Cardiac atrium fibroblast (primary cell): ENCODE data around the gene CD300H. TPM values are rescaled to one million over a fixed set of nuclear protein-coding genes. Genes with fewer than 3 reads are reported as not detected.

Experiments used
- total RNA-seq: library from RNA; depleted of rRNA; stranded (reverse); fragments of >200 nt; gene quantifications from 2 replicates; pipeline ENCODE4 v1.2.3, GENCODE V29; 2015

CD300H gene
- not detected in 2 replicates for total RNA-seq

DNA sequence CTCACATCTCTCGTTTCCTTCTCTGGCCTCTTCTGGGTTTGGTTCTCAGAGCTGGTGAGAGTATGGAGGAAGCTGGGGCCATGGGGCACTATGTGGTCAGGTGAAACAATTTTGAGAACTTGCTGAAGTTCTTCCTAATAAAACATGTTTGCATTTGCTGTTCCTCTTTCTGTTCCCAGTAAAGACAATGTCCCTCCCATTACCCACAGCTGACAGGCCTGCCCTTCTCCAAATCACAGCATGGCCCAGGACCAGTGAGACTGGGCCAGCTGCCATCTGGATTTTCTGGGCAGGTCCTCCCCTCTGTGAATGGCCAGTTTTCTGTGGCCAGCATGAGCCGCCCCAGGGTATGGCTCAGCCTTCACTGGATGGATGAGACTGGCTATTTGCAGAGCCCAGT, at the start of gene CD300H:
CD300H (minus strand) TSS at position 113 of the 400 bp plus-strand sequence.

DNA sequence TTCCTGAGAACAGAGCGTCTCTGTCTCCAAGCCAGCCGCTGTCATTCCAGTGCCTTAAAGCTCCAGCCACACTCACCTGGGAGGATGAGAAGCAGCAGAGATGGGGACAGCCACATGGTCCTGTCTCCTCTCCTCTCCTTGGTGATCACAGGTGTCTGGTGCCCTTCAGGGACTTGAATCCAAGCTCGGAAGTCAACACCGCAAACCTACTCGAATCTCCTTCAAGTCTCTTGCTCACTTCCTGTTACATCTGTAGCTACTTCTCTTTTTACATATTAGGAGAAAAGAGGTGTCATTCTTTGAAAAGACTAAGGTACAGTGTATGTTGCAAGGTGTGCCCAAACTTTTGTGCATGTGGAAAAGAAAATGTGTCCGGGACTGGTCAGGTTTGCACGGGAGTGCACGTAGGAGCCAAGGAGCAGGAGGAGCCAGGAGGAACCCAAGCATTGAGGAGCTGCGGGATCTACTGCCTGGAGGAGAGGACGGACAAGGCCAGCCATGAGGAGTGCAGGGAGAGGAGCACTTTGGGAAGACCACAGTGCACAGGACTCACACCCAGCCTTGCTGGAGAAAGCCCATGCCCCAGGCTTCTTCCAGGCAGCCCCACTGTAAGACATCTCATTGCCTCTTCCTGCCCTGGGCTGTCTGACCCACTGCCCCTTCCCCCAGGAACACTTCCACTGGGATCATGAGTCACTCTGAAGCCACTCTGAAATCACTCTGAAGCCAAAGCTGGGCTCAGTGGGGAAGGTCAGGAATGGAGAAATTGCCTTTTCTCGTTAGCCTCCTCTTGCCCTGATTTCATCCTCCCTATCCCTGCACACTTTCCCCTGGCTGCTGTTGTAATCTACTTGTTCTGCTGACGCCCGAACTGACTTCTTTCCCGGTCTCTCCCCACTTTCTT, 25.0 kb upstream of the CD300H start, which contains the start of gene CD300LD:
CD300LD (minus strand) TSS at position 197 of the 904 bp plus-strand sequence; CDS start at position 116, 81 bp downstream.

DNA sequence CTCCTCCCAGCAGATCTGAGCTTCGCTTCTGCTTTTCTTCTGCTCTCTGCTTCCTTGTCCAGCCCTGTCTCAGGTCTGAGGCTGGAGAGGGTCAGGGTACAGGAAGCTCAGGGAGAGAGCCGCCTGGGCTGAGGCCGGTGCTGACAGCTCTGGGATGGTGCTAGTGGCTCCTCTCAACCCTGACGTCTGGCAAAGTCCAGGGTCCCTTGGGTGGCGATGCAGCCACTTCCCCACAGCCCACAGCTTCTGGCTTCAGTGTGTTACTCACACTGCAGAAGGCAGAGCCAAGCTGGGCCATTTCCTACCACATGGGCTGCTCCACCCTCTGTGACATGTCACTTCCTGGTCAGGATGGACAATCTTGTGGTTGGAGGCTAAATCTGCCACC, 21.5 kb downstream of the CD300H start, which contains the start of gene CD300C:
CD300C (minus strand) TSS at position 273 of the 388 bp plus-strand sequence. CDS start 333 bp downstream, outside the sequence.

DNA sequence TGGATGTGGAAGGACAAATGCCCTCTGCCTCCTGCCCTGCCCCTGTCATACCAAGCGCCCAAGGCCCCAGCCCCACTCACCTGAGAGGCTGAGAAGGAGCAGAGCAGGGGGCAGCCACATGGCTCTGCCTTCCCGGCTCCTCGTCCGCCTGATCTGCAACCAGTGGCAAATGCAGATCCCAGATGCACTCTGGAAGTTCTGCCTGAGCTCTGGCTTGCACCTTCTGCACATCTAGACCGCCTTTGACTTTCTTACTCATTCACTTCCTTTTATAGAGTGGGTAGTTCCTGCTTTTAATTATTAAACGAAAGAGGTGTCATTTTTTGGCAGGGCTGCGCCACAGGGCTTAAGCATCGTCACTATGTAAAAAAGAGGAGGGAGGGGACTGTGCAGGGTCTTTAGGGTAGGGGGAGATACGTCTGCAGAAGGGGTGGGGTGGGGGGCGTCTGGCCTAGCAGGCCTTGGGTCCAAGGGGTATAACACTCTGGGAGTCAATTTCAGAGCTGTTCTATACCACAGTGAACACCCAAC, 36.0 kb downstream of the CD300H start, which contains the start of gene CD300LB:
CD300LB (minus strand) TSS at position 245 of the 531 bp plus-strand sequence; CDS start at position 120, 125 bp downstream.

Other genes starting within 250 kb of the CD300H start
- 0.97 TPM in 1 of 2 replicates, not detected in the other for gene KIF19, start 241.3 kb downstream of the CD300H start, total RNA-seq
- not detected in 2 replicates for gene BTBD17, start 205.6 kb downstream of the CD300H start, total RNA-seq
- not detected in 2 replicates for gene GPR142, start 200.0 kb downstream of the CD300H start, total RNA-seq
- gene GPRC5C, start 135.4 kb downstream of the CD300H start, total RNA-seq = 13.9 and 32.4 TPM in 2 replicates
- not detected in 2 replicates for gene CD300A, start 100.9 kb downstream of the CD300H start, total RNA-seq
- gene CD300LB, start 36.0 kb downstream of the CD300H start, total RNA-seq = not detected in 2 replicates
- gene CD300C, start 21.4 kb downstream of the CD300H start, total RNA-seq = 0.18 TPM in 1 of 2 replicates, not detected in the other
- gene CD300LD, start 24.8 kb upstream of the CD300H start, total RNA-seq = not detected in 2 replicates
- not detected in 2 replicates for gene CD300E, start 56.2 kb upstream of the CD300H start, total RNA-seq
- not detected in 2 replicates for gene CD300LF, start 145.4 kb upstream of the CD300H start, total RNA-seq
- gene RAB37, start 169.7 kb upstream of the CD300H start, total RNA-seq = 1.1 and 5.8 TPM in 2 replicates
- 16.2 and 18.1 TPM in 2 replicates for gene NHERF1, start 181.1 kb upstream of the CD300H start, total RNA-seq
- gene NAT9, start 208.8 kb upstream of the CD300H start, total RNA-seq = 28.0 and 54.7 TPM in 2 replicates